Hematopoietic multipotent progenitor cell treated with erythropoietin and hydrocortisone succinate and interleukin-3 and kit ligand, for 15 days (in vitro differentiated cells): Measurements from ENCODE around the gene NTSR1.

Experiments
- DNase-seq: peaks from one replicate; pipeline ENCODE4 v3.0.0-alpha.2; 2015; ENCODE audit warnings: low spot score

NTSR1 gene

DNA sequence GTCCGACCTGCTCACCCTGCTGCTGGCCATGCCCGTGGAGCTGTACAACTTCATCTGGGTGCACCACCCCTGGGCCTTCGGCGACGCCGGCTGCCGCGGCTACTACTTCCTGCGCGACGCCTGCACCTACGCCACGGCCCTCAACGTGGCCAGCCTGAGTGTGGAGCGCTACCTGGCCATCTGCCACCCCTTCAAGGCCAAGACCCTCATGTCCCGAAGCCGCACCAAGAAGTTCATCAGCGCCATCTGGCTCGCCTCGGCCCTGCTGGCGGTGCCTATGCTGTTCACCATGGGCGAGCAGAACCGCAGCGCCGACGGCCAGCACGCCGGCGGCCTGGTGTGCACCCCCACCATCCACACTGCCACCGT is 885 bp downstream of the NTSR1 start:
- no peak for DNase-seq

DNA sequence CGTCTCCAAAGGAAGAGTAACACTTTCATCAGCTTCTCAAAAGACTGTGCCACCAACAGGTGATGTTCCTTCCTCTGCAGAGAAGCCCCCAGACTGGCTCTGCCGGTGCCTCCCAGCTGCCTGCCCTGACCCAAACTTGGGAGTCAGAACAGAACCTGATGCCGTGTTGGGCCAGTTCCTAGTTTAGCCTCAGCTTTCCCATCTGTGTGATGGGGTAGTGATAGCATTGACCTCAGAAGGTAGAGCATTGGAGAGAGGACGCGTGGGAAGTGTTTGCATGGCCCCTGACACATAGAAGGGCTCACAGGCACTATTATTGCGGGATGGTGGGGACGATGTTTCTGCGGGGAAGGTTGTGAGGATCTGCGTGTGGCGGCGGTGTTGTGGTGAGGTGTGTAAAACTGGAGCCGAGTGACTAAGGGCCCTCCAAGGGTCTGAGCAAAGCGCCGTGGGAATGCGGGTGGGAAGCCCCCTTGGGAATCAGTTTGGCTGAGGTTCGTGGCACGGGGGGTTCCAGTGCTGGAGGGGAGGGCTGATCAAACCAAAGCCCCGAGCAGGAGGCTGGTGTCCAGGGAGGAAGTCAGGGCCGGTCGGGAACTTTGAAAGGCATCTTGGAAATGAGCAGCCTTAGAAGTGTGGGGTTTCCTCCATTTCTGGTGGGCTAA is 1.7 kb downstream of the NTSR1 start:
- DNase-seq: no peak

DNA sequence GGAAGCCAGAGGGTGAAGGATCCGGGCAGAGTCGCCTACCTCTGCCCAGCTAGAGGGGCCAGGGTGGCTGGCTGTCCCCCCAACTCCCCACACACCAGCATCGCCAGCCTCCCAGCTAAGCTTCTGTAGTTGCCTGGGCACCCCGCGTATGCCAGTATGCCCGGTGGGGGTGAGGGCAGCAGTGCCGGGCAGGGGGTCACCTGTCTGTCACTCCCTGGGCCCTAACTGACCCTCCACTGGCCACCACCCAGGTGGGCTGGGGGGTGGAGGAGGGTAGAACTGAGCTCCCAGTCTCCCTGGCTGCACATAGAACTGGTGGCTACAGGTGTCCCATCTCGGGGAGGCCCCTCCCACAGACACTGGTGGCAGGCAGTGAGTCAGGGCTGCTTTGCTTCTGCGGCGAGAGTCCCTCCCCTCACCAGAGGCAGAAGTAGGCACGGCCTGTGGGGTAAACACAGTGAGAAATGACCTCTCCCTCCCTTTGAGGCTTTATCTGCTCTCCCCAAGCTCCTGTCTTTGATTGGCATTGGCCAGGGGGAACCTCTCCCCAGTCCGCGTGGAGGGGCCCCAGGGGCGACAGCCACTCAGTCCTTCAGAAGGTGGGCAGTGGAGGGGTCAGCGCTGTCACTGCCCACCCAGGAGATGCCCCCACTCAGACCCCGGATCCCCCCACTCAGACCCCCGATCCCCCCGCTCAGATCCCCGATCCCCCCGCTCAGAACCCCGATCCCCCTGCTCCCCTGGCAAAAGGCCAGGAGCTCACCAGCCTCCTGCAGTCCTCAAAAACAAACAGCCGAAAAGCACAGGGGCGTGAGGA is 2.5 kb downstream of the NTSR1 start:
- DNase-seq: no peak

DNA sequence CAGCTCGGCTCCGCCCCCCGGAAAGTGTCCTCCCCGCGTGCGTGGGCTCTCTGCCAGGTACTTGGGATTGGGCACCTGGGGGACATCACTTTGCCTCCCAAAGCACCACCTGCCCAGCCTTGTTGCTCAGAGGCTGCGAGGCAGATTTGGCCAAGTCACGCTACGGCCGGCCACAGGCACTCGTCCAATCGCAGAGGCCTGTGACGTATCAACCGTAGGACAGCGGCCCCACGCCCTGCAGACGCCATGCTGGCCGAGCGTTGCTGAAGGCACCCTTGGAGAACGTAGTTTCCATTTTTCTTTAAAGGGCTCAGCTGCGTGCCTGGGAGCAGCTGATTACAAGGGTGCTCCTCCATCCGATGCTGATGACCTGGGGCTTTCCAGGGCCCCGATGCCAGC is 3.1 kb downstream of the NTSR1 start:
- no peak for DNase-seq

DNA sequence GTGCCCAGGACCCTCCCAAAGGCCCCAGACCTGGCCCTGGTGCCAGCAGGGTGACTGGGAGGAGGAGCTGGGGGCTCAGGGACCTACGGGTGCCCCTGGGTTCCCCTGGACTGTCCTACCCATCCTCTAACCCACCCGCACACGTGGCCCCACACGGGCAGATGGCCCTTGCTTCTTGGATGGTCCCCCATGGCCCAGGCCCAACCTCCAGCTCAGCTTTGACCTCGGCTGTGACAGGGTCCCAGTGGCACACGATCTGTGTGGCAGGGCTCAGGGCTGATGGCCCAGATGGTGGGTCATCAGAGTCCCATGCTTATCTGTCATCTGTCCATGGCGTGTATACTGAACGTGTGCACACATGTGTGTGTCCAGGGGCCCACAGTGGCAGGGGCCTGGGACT is 4.0 kb downstream of the NTSR1 start:
- DNase-seq: no peak

DNA sequence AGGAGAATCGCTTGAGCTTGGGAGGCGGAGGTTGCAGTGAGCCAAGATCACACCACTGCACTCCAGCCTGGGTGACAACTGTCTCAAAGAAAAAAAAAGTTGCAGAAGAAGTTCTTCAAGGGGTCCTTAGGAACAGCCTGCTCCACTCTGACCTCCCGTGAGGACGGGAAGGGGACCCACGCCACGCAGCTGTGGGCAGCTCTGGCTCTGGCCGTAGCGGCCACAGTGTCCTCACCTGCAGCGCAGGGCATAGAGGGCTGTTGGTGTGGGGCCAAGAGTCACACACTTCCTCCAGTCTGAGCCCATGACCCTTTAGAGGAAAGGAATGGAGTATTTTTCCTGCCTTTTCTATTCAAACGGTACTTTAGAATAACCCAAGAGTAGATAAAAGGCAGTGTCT is 5.4 kb downstream of the NTSR1 start:
- no peak for DNase-seq

DNA sequence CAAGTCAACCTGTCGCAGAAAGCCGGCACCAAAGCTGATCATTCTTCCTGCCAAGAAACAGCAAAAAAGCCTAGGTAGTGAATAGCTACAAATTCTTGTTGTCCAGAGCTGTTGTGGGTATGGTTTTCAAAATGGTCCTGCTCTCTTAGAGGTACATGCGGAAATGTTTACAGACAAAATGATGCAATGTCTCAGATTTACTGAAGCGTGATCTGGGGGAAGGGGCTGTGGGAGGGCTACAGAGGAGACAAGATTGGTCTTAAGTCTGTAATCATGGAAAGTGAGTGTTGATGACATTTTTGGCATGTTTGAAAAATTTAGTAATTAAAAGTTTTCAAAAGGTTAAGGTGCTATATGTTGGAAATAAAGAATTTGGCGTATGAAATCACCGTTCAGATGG is 6.2 kb downstream of the NTSR1 start:
- no peak for DNase-seq

DNA sequence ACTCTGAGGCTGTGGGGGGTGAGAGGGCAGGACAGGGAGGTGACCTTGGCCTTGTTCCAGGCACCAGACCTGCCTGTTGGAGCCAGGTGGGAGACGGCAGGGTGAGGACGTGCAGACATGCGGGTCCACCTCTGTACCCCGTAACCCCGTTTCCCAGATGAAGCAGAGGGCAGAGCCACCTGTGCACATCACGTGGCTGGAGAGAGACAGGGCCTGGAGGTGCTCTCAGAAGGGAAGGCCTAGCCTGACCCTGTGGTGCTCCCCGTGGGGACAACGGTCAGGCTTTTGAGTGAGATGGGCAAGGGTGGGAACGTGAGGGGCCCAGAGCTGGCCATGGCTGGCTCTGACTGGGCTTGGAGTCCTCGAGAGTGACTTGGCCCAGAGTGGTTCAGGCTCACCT is 6.6 kb downstream of the NTSR1 start:
- no peak for DNase-seq

DNA sequence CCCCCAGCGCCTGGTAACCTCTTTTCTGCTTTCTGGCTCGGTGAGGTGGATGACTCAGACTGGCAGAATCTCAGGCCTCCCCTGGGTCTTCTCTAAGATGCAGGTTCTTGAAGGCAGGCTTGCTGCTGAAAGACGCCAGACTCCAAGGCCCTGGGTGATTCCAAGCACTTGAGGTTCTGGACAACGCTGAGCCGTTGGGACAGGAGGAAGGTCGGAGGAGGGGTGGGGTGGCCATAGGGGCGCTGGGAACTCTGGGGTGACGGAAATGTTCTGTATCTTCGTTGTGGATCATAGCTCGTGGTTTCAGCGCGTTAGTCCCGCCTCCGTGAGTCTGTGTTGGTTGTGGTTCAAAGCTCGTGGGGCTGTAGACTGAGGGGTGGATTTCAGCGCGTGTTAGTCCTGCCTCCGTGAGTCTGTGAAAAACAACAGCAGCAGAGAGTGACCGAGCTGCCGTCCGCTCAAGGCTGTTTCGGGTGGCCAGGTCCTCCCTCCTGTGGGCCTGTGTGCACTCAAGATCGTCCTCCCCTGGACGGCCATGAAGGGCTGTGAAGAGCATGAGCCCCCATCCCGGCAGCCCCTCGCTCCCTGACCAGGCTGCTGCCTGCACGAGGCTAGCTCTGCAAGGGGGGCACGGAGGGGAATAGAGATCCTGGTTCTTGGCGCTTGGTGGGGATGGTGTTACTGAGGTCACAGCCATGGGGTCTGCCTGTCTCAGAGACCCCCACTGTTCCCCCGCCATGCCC is 7.7 kb downstream of the NTSR1 start:
- no peak for DNase-seq

DNA sequence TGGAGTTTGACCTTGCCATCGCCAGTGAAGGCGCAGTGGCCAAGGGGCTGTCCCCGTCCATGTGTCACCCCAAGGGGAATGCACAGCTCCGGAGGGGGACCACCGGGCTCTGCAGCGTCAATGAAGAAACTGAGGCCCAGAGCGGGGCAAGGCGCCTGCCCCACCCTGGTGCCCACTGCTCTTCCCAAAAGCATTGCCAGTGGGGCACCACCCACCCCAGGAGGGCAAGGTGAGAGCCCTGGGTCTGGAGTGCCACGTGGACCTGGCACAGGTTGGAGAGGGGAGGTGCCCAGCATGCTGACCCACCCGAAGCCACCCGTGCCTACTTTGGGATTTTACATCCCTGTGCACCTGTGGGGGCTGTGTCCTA is 8.3 kb downstream of the NTSR1 start:
- no peak for DNase-seq

DNA sequence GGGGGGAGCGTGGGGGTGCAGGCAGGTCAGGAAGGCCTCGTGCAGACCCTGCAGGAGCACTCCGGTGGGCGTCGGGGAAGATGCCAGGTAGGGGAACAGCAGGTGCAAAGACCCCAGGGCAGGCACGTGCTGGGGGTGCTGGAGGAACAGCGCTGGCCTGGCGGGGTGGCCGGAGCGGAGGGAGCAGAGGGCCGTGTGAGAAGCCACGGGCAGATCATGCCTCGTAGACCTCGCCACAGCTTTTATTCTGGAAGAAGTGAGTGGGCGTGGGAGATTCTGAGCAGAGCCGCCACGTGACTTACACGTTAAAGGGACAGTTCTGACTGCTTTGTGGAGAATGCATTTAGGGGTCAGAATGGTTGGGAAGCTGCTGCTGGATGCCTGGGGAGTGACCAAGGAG is 9.3 kb downstream of the NTSR1 start:
- DNase-seq: no peak

DNA sequence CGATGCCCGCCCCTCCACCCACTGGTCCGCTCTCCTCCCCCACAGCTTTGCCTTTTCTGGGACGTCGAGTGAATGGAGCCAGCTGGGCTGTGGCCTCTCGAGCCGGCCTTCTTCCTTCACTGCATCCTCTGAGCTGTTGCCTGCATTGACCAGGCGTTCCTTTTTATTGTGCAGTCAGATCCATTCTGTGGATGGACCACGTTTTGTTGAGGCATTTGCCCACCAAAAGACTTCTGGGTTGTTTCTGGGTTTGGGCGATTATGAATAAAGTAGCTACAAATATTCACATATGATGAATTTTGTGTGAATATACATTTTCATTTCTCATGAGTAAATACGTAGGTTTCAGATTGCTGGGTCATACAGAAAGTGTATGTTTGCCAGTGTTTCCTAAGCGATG is 9.9 kb downstream of the NTSR1 start:
- DNase-seq: no peak

DNA sequence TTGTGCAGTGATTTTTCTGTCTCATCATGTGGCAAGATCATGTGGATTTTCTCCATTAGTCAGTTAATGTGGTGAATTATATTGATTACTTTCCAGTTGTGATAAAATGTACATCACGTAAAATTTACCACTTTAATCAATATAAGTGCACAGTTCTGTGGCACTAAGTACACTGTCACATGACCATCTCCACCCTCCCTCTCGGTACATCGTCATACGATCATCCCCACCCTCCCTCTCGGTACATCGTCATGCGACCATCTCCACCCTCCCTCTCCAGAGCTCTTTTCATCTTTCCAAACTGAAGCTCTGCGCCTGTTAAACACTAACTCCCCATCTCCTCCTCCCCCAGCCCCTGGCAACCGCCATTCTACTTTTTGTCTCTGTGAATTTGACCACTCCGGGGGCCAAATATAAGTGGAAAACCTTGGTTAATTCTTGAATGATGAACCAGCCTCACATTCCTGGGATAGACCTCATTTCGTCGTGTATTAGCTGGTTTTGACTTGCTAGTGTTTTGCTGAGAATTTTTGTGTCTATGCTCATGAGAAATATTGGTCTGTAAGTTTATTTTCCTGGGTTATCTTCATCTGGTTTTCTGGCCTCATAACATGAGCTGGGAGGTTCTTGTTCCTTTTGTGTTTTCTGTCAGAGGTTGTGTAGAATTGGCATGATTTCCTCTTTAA is 10.8 kb downstream of the NTSR1 start:
- DNase-seq: no peak

DNA sequence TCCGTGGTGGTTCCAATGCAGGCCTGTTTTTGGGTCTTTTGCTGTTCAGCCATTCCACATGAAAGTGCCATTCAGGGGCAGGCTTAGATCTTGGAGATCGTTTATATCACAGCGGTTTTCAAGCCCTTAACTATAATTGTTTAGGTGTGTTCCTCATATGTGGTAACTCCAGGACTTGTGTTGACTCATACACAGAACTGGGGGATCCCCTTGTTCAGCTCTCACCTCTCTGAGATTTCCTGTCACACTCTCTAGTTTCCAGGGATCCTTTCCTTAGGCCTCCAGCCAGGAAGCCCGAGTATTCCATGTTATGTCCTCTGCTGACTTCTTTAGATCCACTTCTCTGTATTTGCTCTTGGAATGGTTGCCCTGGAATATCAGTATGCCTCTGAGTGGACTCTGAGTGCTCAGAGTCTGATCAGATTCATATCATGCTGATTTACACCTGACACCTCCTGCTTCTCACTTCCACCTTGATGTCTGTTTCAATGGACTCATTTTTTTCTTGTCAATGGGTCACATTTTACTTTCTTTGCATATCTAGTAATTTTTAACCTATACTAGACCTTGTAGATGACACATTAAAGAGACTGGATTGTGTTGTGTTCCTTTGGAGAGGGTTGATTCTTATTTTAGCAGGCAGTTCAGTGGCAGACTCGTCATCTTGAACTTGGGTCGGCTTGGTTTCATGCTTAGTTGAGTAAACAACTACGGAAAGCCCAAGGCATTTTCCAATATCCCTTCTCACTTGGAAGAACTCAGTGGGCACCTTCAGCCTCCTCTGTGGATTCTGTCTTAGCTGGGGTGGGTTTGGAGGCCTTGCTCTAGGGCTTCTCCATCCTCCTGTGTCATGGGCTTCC is 13.1 kb downstream of the NTSR1 start:
- DNase-seq: no peak

DNA sequence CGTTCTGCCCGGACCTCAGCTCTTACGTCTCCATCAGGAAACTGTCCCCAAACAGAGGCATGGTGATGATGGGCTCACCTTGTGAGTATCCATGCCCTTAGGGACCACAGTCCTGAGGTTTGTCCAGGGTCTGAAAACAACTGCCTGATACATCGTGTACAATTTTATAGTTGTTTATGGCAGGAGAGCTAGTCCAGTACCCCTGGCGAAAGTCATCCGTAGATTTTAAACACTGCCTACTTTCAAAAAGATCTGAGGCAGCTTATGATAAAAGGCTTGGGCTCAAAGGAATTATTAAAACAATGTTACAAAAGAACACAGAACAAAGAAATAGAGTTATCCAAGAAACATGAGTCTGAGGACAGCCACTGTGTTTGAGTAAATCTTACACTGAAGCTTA is 14.0 kb downstream of the NTSR1 start:
- no peak for DNase-seq

DNA sequence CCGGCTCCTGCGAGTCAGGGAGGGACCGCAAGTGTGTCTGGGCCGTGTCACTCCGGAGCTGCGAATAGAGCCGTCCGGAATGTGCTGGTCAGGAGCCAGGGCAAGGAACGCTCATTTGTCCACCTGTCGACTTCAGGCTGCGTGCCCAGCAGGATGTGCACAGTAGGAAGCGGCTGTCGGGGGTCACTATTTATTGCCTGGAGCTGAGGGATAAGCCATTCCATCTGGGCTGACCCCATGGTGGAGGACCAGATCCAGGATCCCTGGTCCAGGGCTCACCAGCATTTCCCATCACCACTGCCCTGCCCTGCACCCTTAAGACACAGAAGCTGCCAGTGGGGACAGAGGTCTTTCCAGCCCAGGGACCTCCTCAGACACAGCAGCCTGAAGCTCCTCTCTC is 14.7 kb downstream of the NTSR1 start:
- no peak for DNase-seq

DNA sequence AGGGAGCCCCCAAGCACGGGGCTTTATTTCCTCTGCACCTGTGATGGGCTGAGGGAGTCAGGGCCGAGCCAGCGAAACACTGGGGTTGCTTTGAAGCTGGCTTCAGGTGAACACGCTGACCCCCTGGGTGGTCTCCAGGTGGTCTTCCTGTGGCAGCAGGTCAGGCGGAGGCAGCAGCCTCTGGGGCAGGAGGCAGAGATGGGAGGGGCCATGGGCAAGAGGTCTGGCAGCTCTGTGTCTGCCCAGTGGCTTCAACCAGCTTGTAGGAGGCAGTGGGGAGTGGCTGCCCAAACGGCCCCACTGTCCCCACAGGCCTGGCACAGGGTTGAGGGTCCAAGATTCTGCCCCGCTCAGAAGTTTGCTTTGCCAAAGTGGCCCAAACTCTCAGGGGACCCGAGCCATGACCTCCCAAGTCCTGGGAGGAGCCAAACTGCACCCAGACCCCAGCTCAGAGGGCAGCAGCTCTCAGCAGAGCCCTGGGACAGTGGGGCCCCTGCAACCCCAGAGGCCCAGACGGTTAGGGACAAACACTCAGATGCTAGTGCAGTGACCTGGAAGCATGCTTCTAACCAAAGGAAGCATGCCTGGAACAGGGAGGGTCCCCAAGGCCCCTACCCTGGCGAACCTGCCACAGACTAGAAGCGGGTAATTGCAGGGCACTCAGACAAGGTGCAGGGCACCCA is 15.3 kb downstream of the NTSR1 start:
- no peak for DNase-seq

DNA sequence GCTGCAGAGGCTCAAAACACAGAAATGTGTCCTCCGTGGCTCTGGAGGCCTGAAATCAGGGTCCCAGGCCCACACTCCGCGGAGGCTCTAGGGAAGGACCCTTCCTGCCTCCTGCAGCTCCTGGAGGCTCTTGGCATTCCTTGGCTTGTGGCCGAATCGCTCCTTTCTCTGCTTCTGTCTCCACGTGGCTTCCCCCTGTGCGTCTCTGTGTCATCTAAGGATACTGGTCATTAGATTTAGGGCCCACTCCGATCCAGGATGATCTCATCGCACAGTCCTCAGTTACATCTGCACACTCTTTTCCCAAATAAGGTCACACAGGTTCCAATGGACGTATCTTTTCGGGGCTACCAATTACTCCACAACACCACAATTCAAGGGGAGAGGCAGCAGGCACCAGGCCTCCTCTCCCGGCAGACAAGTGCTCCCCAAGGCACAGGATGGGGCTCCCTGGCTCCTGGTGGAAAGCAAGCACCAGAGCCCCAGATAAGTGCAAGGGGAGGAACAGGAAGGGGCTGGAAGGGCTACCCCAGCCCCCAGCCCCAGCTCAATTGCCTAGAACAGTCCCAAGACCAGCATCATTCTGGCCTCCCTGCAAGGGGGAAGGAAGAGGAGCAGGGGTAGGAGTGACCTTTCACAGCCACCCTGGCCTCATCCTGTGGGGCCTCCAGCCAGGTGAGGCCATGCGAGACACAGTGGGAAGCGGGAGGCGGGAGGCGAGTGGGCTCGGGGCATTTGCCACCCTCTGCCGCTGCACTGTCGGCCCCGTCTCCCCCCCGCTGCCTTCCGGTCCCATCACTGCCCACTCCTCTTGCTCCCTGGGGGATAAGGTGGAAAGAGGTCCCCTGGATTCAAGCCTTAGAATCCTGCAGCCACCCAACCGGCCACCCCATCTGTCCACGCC is 16.3 kb downstream of the NTSR1 start:
- DNase-seq: no peak

DNA sequence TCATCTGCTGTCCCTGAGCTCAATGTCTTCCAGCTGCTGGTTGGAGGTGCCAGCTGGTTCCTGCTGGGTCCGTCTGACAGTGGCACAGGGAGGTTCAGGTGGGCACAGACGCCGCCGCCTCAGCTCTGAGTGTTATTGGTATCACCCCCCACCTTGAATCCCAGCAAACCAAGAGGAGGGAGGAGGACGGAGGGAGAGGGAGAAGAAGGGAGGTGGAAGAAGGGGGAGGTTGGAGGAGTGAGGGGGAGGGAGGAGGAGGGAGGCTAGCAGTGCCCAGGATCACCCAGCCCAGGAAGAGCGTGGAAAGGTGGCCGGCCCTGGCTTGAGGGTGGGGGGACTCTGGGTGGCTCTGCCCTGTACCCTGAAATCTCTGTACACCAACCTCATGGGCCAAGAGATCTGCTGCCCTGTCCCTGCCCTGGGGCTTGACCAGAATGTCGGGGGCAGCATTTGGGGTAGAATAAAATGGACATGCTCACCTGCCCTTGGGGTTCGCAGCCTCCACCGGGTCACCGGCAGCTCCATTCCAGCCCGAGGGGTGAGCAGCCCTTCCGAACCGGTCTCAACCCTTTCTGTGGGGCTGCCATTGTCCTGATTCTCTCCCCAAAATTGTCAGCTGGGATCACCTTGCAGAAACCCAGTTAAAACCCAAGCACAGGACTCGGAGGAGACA is 17.1 kb downstream of the NTSR1 start:
- DNase-seq: no peak

DNA sequence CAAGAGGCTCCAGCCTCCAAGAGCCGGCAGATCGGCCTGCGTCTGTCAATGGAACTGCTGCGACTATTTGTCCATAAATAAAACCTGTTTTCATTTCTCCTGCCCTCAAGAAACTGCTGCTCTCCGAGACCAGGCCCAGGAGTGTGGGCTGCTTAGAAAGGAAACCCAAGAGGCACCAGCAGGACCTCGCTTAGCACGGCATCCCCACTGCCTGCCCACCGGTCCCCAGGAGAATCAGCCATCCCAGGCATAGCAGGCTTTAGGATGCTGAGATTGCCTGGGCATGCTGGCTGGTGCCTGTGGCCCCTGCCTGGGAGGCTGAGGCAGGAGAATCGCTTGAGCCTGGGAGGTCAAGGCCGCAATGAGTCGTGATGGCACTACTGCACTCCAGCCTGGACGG is 17.6 kb downstream of the NTSR1 start:
- DNase-seq: no peak
